Measurements from ENCODE around the gene DCST2. TPM values are rescaled to one million over a fixed set of nuclear protein-coding genes. Genes with fewer than 3 reads are reported as not detected.

Gene DCST2
- total and polyA plus RNA-seq, 2 of the 8 experiments (the other 6 are each of a cell fraction or from before 2014, with no cell fraction given) = 0.43 to 2.1 TPM

- no peak for TF ChIP-seq SIX5 (IDR thresholded peaks at IDR 0.05; ENCODE audit: low read depth, low read length)
- TF ChIP-seq CTCF (IDR thresholded peaks at IDR 0.05; ENCODE audit: control extremely low read depth in 1 of 3, insufficient read depth in 1 of 3, low read depth in 1 of 3, low read length in 3 of 3) = 0 out of 4 replicates have a peak, but pooled peaks of 1 of the 3 experiments have one; percentile 1
- TF ChIP-seq EP300 (IDR thresholded peaks at IDR 0.05; ENCODE audit: borderline replicate concordance in 1 of 2, low read depth in 2 of 2, low read length in 2 of 2) = no peak
- TF ChIP-seq SIN3A (conservative IDR thresholded peaks at IDR 0.05 in 1 of 2, IDR thresholded peaks at IDR 0.05 in 1 of 2; ENCODE audit: low read depth in 1 of 2, low read length in 2 of 2) = no peak; a peak in 2 of 4 replicates
- no peak for TF ChIP-seq ATF2 (IDR thresholded peaks at IDR 0.05; ENCODE audit: low read length)
- TF ChIP-seq CBX8 (IDR thresholded peaks at IDR 0.05; ENCODE audit: borderline replicate concordance, low read depth, low read length) = no peak
- no peak for TF ChIP-seq RAD21 (IDR thresholded peaks at IDR 0.05 in 1 of 2, conservative IDR thresholded peaks at IDR 0.05 in 1 of 2; ENCODE audit: low read depth in 2 of 2, low read length in 2 of 2)
- no peak for TF ChIP-seq SRF (IDR thresholded peaks at IDR 0.05; ENCODE audit: low read depth, low read length)
- TF ChIP-seq EZH2 (IDR thresholded peaks at IDR 0.05; ENCODE audit: low read depth, low read length, severe bottlenecking) = no peak
- TF ChIP-seq SAP30 (IDR thresholded peaks at IDR 0.05; ENCODE audit: insufficient read depth, insufficient replicate concordance, low read length) = peak; percentile 87
- no peak for TF ChIP-seq RNF2 (IDR thresholded peaks at IDR 0.05; ENCODE audit: borderline replicate concordance, low read depth, low read length, missing control alignments, poor library complexity, severe bottlenecking)
- no peak for TF ChIP-seq GTF2F1 (IDR thresholded peaks at IDR 0.05; ENCODE audit: borderline replicate concordance, low read depth, low read length)
- TF ChIP-seq CHD2 (IDR thresholded peaks at IDR 0.05; ENCODE audit: low read length) = no peak
- TF ChIP-seq USF2 (IDR thresholded peaks at IDR 0.05; ENCODE audit: low read length) = no peak
Measured at GRCh38 chr1:154973344-154974101, 60.1 kb downstream of the DCST2 start (continued).

Measured in H1 (cell line).